Stimulated activated CD4-positive, alpha-beta T cell treated with anti-CD3 and anti-CD28 coated beads, Interleukin-1b, Interleukin-23, amount 100 ng/mL, for 1 hour (primary cell): ENCODE measurements around the gene NID1.
"Not testable (repeated sequence)": the region's sequence is repeated elsewhere in the genome, so short reads cannot be mapped to it uniquely, and the experiment has no call there.

Source experiments
- DNase-seq, 2 donors: peaks; one replicate each; pipeline ENCODE4 v3.0.0-alpha.2; 2020; ENCODE audit warnings: low read depth in 2 of 2

Gene NID1

GRCh38 chr1:236025836-236026235 lies 39.1 kb downstream of the NID1 start:
- DNase-seq = no peak

- no peak for DNase-seq
Measured at GRCh38 chr1:236024641-236025040, 40.2 kb downstream of the NID1 start.

GRCh38 chr1:236023926-236024565 lies 40.8 kb downstream of the NID1 start:
- DNase-seq = no peak

- no peak for DNase-seq
Measured at GRCh38 chr1:236021424-236022135, 43.3 kb downstream of the NID1 start.

GRCh38 chr1:236020359-236021219 lies 44.3 kb downstream of the NID1 start:
- no peak for DNase-seq

GRCh38 chr1:236018885-236019453 lies 45.9 kb downstream of the NID1 start:
- DNase-seq = no peak

- no peak for DNase-seq
Measured at GRCh38 chr1:236016782-236017400, 48.0 kb downstream of the NID1 start.

GRCh38 chr1:236016083-236016482 lies 48.8 kb downstream of the NID1 start:
- no peak for DNase-seq

GRCh38 chr1:236015539-236015938 lies 49.4 kb downstream of the NID1 start:
- no peak for DNase-seq

GRCh38 chr1:236013330-236013729 lies 51.6 kb downstream of the NID1 start:
- no peak for DNase-seq

- DNase-seq = no peak
Measured at GRCh38 chr1:236011641-236012040, 53.2 kb downstream of the NID1 start.

GRCh38 chr1:236010443-236010842 lies 54.4 kb downstream of the NID1 start:
- DNase-seq = no peak

GRCh38 chr1:236009857-236010256 lies 55.0 kb downstream of the NID1 start:
- DNase-seq = no peak

- no peak for DNase-seq
Measured at GRCh38 chr1:236009191-236009590, 55.7 kb downstream of the NID1 start.

- no peak for DNase-seq
Measured at GRCh38 chr1:236007781-236008180, 57.1 kb downstream of the NID1 start.

GRCh38 chr1:236003058-236003457 lies 61.8 kb downstream of the NID1 start:
- not testable (repeated sequence) for DNase-seq

GRCh38 chr1:236002572-236002971 lies 62.3 kb downstream of the NID1 start:
- DNase-seq = no peak

- DNase-seq = no peak
Measured at GRCh38 chr1:236002025-236002390, 62.9 kb downstream of the NID1 start.

- no peak for DNase-seq
Measured at GRCh38 chr1:236000781-236001180, 64.1 kb downstream of the NID1 start.

GRCh38 chr1:235999259-235999925 lies 65.5 kb downstream of the NID1 start:
- peak; percentile 36 to 46 for DNase-seq

- DNase-seq = no peak
Measured at GRCh38 chr1:235998812-235999211, 66.1 kb downstream of the NID1 start.
